Measurements from ENCODE around the gene MEF2D.

MEF2D gene

GRCh38 chr1:156530006-156530405 lies 29.4 kb upstream of the MEF2D start:
- Histone ChIP-seq H3K27me3 (ENCODE audit: control insufficient read depth in 3 of 3, insufficient read depth in 3 of 3, low read depth in 1 of 3, low read length in 3 of 3) (no peaks in the 10 kb centered on the region), H3K4me3 (ENCODE audit: low read length in 2 of 2) (no peak overlapping the region), H2BK15ac (ENCODE audit: low read length) (no peak overlapping the region), H2BK12ac (ENCODE audit: low read length) (no peak overlapping the region), H2BK120ac (ENCODE audit: low read depth, low read length) (no peak overlapping the region), H2BK5ac (ENCODE audit: low read length) (no peak overlapping the region), H3K36me3 (replicated peaks in 1 of 2; ENCODE audit: control insufficient read depth in 2 of 2, insufficient read depth in 2 of 2, low read length in 2 of 2) (peaks cover 53 to 96% of the 10 kb centered on the region in 2 donors), H3K4ac (ENCODE audit: low read length) (no peak overlapping the region), H3K4me1 (ENCODE audit: control insufficient read depth in 2 of 2, insufficient read depth in 1 of 2, low read depth in 1 of 2, low read length in 2 of 2) (no peaks in the 10 kb centered on the region), H3K79me1 (ENCODE audit: low read depth, low read length) (peaks cover 2% of the 10 kb centered on the region), H4K91ac (ENCODE audit: low read depth, low read length, poor library complexity) (no peak overlapping the region), H2AFZ (ENCODE audit: low read length) (no peak overlapping the region), H3K9ac (ENCODE audit: low read depth, low read length, poor library complexity) (peak overlapping the region; percentile 34), H2AK5ac (ENCODE audit: low read depth, low read length) (no peak overlapping the region), H3K18ac (ENCODE audit: low read length) (no peak overlapping the region), H4K8ac (ENCODE audit: low read depth, low read length) (no peak overlapping the region), H3K14ac (ENCODE audit: low read length) (no peak overlapping the region), H3K9me3 (replicated peaks in 1 of 2; ENCODE audit: control insufficient read depth in 2 of 2, insufficient read depth in 1 of 2, low read depth in 1 of 2, low read length in 2 of 2) (peaks cover 0 to 5% of the 10 kb centered on the region in 2 donors), H3K23ac (ENCODE audit: low read depth, low read length, poor library complexity) (no peak overlapping the region), H3K4me2 (ENCODE audit: insufficient read depth, low read length, poor library complexity, severe bottlenecking) (no peak overlapping the region), H3K27ac (replicated peaks; ENCODE audit: low read length) (no peak overlapping the region)
- no peak for DNase-seq (ENCODE audit: low spot score)
- WGBS, 2 donors (ENCODE audit: extremely low coverage in 2 of 2, insufficient read length in 2 of 2, insufficient replicate concordance in 1 of 2), result no CpG with 5 or more reads among the region's 18 CpGs

GRCh38 chr1:156528875-156529425 lies 28.4 kb upstream of the MEF2D start:
- no peak overlapping the region for H3K9ac ChIP-seq (ENCODE audit: low read depth, low read length, poor library complexity)
- no peak overlapping the region for H3K4me3 ChIP-seq (ENCODE audit: low read length in 2 of 2)
- H2BK120ac ChIP-seq (ENCODE audit: low read depth, low read length), result no peak overlapping the region
- no peak overlapping the region for H3K27ac ChIP-seq (replicated peaks; ENCODE audit: low read length)
- H3K14ac ChIP-seq (ENCODE audit: low read length), result no peak overlapping the region
- H2BK12ac ChIP-seq (ENCODE audit: low read length), result no peak overlapping the region
- H3K79me1 ChIP-seq (ENCODE audit: low read depth, low read length), result peaks cover 2% of the 10 kb centered on the region
- H3K4ac ChIP-seq (ENCODE audit: low read length), result no peak overlapping the region
- H2AK5ac ChIP-seq (ENCODE audit: low read depth, low read length), result no peak overlapping the region
- H2BK15ac ChIP-seq (ENCODE audit: low read length), result no peak overlapping the region
- DNase-seq (ENCODE audit: low spot score), result no peak
- no peak overlapping the region for H3K23ac ChIP-seq (ENCODE audit: low read depth, low read length, poor library complexity)
- no peak overlapping the region for H3K18ac ChIP-seq (ENCODE audit: low read length)
- H3K36me3 ChIP-seq (replicated peaks in 1 of 2; ENCODE audit: control insufficient read depth in 2 of 2, insufficient read depth in 2 of 2, low read length in 2 of 2), result peaks cover 47 to 95% of the 10 kb centered on the region in 2 donors
- no peak overlapping the region for H4K91ac ChIP-seq (ENCODE audit: low read depth, low read length, poor library complexity)
- H3K27me3 ChIP-seq (ENCODE audit: control insufficient read depth in 3 of 3, insufficient read depth in 3 of 3, low read depth in 1 of 3, low read length in 3 of 3), result no peaks in the 10 kb centered on the region
- no peaks in the 10 kb centered on the region for H3K4me1 ChIP-seq (ENCODE audit: control insufficient read depth in 2 of 2, insufficient read depth in 1 of 2, low read depth in 1 of 2, low read length in 2 of 2)
- H3K9me3 ChIP-seq (replicated peaks in 1 of 2; ENCODE audit: control insufficient read depth in 2 of 2, insufficient read depth in 1 of 2, low read depth in 1 of 2, low read length in 2 of 2), result peaks cover 0 to 5% of the 10 kb centered on the region in 2 donors
- H2BK5ac ChIP-seq (ENCODE audit: low read length), result no peak overlapping the region
- H3K4me2 ChIP-seq (ENCODE audit: insufficient read depth, low read length, poor library complexity, severe bottlenecking), result no peak overlapping the region
- H4K8ac ChIP-seq (ENCODE audit: low read depth, low read length), result no peak overlapping the region
- H2AFZ ChIP-seq (ENCODE audit: low read length), result no peak overlapping the region
- WGBS, 2 donors (ENCODE audit: extremely low coverage in 2 of 2, insufficient read length in 2 of 2, insufficient replicate concordance in 1 of 2), result no CpG with 5 or more reads among the region's 8 CpGs

- Histone ChIP-seq H3K14ac (ENCODE audit: low read length) (no peak overlapping the region), H3K4me1 (ENCODE audit: control insufficient read depth in 2 of 2, insufficient read depth in 1 of 2, low read depth in 1 of 2, low read length in 2 of 2) (no peaks in the 10 kb centered on the region), H3K18ac (ENCODE audit: low read length) (no peak overlapping the region), H4K8ac (ENCODE audit: low read depth, low read length) (no peak overlapping the region), H2BK12ac (ENCODE audit: low read length) (no peak overlapping the region), H3K9me3 (replicated peaks in 1 of 2; ENCODE audit: control insufficient read depth in 2 of 2, insufficient read depth in 1 of 2, low read depth in 1 of 2, low read length in 2 of 2) (peaks cover 0 to 5% of the 10 kb centered on the region in 2 donors), H3K36me3 (replicated peaks in 1 of 2; ENCODE audit: control insufficient read depth in 2 of 2, insufficient read depth in 2 of 2, low read length in 2 of 2) (peaks cover 41 to 88% of the 10 kb centered on the region in 2 donors), H3K4me3 (ENCODE audit: low read length in 2 of 2) (no peak overlapping the region), H2BK15ac (ENCODE audit: low read length) (no peak overlapping the region), H2AK5ac (ENCODE audit: low read depth, low read length) (no peak overlapping the region), H2BK120ac (ENCODE audit: low read depth, low read length) (no peak overlapping the region), H3K27me3 (ENCODE audit: control insufficient read depth in 3 of 3, insufficient read depth in 3 of 3, low read depth in 1 of 3, low read length in 3 of 3) (no peaks in the 10 kb centered on the region), H3K79me1 (ENCODE audit: low read depth, low read length) (peaks cover 2% of the 10 kb centered on the region), H2AFZ (ENCODE audit: low read length) (no peak overlapping the region), H3K4me2 (ENCODE audit: insufficient read depth, low read length, poor library complexity, severe bottlenecking) (no peak overlapping the region), H3K27ac (replicated peaks; ENCODE audit: low read length) (no peak overlapping the region), H4K91ac (ENCODE audit: low read depth, low read length, poor library complexity) (no peak overlapping the region), H2BK5ac (ENCODE audit: low read length) (no peak overlapping the region), H3K23ac (ENCODE audit: low read depth, low read length, poor library complexity) (no peak overlapping the region), H3K9ac (ENCODE audit: low read depth, low read length, poor library complexity) (no peak overlapping the region), H3K4ac (ENCODE audit: low read length) (no peak overlapping the region)
- DNase-seq (ENCODE audit: low spot score), result no peak
- WGBS, 2 donors (ENCODE audit: extremely low coverage in 2 of 2, insufficient read length in 2 of 2, insufficient replicate concordance in 1 of 2), result no CpG with 5 or more reads among the region's 5 CpGs
These were observed 27.7 kb upstream of the MEF2D start for GRCh38 chr1:156528231-156528630.

- H3K4me1 ChIP-seq (ENCODE audit: control insufficient read depth in 2 of 2, insufficient read depth in 1 of 2, low read depth in 1 of 2, low read length in 2 of 2), result no peaks in the 10 kb centered on the region
- H2BK15ac ChIP-seq (ENCODE audit: low read length), result no peak overlapping the region
- no peak overlapping the region for H2AFZ ChIP-seq (ENCODE audit: low read length)
- H3K4me3 ChIP-seq (ENCODE audit: low read length in 2 of 2), result no peak overlapping the region
- H2AK5ac ChIP-seq (ENCODE audit: low read depth, low read length), result no peak overlapping the region
- no peak overlapping the region for H2BK12ac ChIP-seq (ENCODE audit: low read length)
- H2BK5ac ChIP-seq (ENCODE audit: low read length), result no peak overlapping the region
- peaks cover 36 to 82% of the 10 kb centered on the region in 2 donors for H3K36me3 ChIP-seq (replicated peaks in 1 of 2; ENCODE audit: control insufficient read depth in 2 of 2, insufficient read depth in 2 of 2, low read length in 2 of 2)
- no CpG with 5 or more reads among the region's 2 CpGs for WGBS, 2 donors (ENCODE audit: extremely low coverage in 2 of 2, insufficient read length in 2 of 2, insufficient replicate concordance in 1 of 2)
- no peak for DNase-seq (ENCODE audit: low spot score)
- peaks cover 0 to 5% of the 10 kb centered on the region in 2 donors for H3K9me3 ChIP-seq (replicated peaks in 1 of 2; ENCODE audit: control insufficient read depth in 2 of 2, insufficient read depth in 1 of 2, low read depth in 1 of 2, low read length in 2 of 2)
- no peak overlapping the region for H3K4me2 ChIP-seq (ENCODE audit: insufficient read depth, low read length, poor library complexity, severe bottlenecking)
- H4K91ac ChIP-seq (ENCODE audit: low read depth, low read length, poor library complexity), result no peak overlapping the region
- H2BK120ac ChIP-seq (ENCODE audit: low read depth, low read length), result no peak overlapping the region
- no peak overlapping the region for H4K8ac ChIP-seq (ENCODE audit: low read depth, low read length)
- peaks cover 2% of the 10 kb centered on the region for H3K79me1 ChIP-seq (ENCODE audit: low read depth, low read length)
- no peaks in the 10 kb centered on the region for H3K27me3 ChIP-seq (ENCODE audit: control insufficient read depth in 3 of 3, insufficient read depth in 3 of 3, low read depth in 1 of 3, low read length in 3 of 3)
- H3K18ac ChIP-seq (ENCODE audit: low read length), result no peak overlapping the region
- no peak overlapping the region for H3K27ac ChIP-seq (replicated peaks; ENCODE audit: low read length)
- no peak overlapping the region for H3K4ac ChIP-seq (ENCODE audit: low read length)
- no peak overlapping the region for H3K14ac ChIP-seq (ENCODE audit: low read length)
- no peak overlapping the region for H3K23ac ChIP-seq (ENCODE audit: low read depth, low read length, poor library complexity)
- H3K9ac ChIP-seq (ENCODE audit: low read depth, low read length, poor library complexity), result no peak overlapping the region
These were observed 27.0 kb upstream of the MEF2D start for GRCh38 chr1:156527584-156527983.

Measured in neuronal stem cell (in vitro differentiated cells).